Central memory CD4-positive, alpha-beta T cell (primary cell): ENCODE data around the gene LIMCH1.

Source experiments
- DNase-seq: peaks from one replicate; pipeline ENCODE4 v3.0.0; 2022

The LIMCH1 gene

GRCh38 chr4:41530741-41531140, 7.2 kb upstream of the LIMCH1 start:
- DNase-seq: no peak

- no peak for DNase-seq
These were observed 5.6 kb upstream of the LIMCH1 start for GRCh38 chr4:41532336-41532735.

- DNase-seq: no peak
These were observed 5.1 kb upstream of the LIMCH1 start for GRCh38 chr4:41532882-41533281.

DNA sequence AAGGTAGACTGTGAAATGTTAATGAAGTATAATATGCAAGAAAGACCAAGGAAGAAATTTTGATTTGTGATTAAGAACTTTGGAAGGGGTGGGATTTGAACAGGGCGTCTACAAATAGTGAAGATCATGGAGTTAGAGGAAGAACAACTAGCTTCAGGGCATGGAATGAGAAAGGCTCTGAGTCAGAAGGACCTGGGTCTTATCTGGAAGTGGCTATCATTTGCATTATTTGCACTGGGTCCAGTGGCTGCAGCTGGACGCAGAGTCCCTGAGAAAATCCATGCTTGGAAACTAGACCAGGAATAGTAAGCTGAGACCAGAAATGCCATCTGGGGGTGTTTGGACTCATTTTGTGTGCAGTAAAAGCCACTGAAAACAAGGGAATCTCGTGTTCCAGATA, 4.3 kb upstream of the LIMCH1 start:
- DNase-seq: no peak

DNA sequence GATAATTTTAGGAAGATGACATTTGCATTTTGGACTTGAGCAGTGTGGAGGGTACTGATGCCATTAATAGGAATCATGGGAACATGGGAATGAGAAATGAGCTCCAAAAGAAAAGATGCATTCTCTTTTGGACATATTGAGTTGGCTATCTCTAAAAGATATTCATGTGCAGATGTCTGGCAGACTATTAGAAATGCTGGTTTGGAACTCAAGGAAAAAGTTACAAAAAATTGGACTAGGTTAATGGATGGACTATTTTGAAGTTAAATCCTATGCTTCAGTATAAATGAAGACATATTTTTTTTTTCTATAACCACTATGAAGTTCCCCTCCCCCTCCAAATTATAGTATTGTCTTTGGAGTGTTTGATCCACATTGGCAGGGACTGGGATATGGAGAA, 3.6 kb upstream of the LIMCH1 start:
- no peak for DNase-seq

DNA sequence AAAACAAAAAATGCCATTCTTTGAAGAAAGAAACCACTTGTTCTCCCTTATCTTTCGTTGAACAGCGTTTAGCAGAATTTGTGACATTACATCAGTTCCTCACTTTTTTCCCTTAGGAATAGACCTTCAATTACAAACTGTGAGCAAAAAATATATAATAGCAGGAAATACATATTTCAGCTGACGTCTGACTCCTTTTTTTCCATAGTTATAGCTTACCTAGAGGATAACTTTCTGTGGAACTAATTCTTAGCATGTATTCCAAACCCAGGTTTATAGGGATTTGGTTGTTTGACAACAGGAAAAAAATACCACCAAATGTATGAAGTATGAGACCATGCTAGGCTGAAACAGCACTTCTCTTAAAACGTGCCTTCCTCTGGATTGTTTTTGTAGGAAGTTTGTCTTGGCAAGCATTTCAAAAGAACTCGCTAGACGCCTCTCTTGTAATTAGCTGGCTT, 2.0 kb upstream of the LIMCH1 start:
- no peak for DNase-seq

DNA sequence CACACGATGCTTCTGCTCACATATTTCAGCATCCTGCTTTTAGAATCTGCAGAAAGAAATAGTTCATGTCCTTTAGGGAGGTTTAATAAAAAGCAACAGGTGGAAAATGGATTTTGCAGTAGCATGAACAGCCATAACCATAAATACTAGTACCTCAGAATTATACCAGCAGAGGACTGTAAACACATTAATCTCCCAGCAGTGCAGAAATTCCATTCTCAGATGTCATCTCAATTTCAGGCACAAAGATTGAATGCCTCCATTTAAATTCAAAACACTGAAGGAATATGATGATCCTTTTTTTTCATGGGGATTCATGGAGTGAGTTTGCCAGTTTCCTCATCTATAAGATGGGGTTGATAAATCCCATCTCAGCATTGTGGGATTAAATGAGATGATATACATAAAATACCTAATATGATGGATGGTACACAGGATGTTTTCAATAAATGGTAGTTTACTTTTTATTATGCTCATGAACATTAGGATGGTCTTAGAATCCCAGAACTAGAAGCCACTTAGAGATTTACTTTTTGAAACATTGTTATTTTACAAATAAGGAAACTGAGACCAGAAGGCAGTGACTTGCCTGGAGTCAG, 566 bp upstream of the LIMCH1 start:
- DNase-seq: no peak

- no peak for DNase-seq
These were observed 1.0 kb downstream of the LIMCH1 start for GRCh38 chr4:41538887-41539498.

DNA sequence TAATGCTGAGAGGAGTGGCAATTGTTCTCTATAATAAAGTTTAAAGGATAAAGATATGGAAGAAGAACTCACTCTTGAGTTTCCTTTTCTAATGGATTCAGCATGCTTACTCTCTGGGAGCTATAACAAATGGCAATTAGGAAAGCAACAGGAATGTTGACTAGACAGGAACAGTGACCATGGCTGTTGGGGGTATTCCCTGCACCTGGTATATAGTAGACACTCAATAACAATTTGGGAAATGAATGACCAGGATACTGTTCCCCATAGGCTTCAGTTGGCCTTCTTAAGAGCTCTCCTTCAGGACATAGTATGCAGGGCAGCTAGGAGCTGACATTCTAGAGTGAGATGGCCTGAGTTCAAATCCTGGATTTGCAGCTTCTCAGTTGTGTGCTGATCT, 1.8 kb downstream of the LIMCH1 start:
- DNase-seq: no peak

DNA sequence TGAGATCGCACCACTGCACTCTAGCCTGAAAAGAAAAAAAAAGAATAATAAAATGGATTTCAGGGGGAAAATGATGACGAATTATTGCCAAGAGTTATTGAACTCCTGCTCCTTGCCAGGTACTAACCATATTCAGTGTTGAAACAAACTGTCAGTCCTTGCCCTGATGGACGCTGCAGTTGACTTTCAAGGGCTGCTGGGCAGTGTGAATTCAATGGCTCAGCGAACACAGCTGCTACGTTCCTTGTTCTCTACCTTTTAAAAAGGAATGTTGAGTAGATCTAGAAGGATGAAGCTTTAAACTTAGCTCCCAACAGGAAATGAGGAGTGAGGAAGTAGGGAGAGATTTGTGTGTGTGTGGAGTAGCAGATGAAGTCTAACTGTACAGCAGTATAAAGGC, 2.7 kb downstream of the LIMCH1 start:
- no peak for DNase-seq

DNA sequence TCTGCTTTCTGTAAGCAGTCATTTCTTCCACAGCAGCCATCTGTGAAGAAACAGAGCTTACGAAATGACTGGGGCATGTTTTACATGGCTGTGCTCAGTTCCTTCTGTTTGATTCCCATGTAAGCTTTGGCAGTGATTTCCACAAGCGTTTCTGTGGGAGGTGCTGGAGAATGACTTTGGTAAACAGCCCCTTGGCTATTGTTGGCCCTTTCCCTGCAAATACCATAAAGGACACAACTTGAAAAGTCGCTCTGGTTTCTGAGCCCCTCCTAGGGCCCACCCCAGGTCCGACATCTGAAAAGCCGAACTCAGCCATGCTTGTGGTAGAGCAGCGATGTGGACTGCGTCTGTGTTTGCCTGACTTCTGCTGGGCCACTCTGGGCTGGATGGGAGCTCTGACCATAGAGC, 3.7 kb downstream of the LIMCH1 start:
- no peak for DNase-seq

- no peak for DNase-seq
These were observed 4.7 kb downstream of the LIMCH1 start for GRCh38 chr4:41542526-41543275.

DNA sequence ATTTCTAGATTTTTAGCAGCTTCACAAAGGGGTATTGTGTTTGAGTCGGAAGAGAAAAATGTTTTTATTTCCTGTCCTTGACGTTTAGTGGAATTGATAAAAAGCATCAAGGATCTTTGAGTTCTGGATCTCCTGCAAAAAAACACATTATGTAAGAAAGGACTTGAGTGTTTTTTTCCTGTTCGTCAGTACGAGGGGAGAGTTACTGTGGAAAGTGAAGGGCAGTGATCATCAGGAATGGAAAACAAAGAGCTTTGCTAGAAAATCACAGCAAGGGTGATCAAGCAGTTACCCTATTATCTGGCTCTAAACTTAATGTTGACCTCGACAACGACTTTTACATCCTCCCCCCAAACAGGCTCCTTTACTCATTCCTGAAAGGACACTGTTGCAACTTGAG, 7.3 kb downstream of the LIMCH1 start:
- no peak for DNase-seq

DNA sequence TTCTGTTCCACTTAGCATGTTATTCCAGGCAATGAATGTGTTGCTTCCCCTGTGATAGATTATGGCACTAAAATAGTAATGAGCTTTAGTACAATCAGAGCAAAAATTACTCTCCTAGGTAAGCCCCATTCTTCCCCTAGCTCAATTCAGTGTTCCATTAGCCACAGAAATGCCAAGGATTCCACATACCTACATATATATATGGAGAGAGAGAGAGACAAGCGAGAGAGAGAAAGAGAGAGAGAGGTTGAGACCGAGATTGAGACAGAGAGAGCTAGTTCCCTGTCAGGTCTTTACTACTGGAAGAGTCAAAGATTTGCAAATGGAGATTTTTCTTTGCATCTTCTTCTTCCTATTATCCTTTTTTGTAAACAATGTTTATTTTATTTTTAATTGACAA, 8.7 kb downstream of the LIMCH1 start:
- DNase-seq: no peak

GRCh38 chr4:41548305-41548880, 10.4 kb downstream of the LIMCH1 start:
- no peak for DNase-seq

GRCh38 chr4:41549478-41549877, 11.5 kb downstream of the LIMCH1 start:
- DNase-seq: no peak

DNA sequence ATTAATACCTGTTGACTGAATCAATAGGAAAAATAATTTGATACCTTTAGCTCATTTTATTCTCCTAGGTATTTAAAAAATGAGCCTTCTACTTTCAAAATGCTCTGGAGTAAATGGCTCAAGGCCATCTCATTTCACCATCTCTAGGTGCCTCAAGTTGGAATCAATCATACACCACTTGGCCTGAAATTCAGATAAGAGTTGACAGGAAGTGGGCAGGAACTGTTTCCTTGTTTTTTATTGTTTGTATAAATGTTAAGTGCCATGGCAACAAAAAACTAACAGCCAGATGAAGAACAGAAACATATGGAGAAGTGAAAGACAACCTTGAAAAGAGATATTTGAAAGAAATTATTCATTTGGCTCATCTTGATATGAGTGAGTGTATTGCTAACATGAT, 12.4 kb downstream of the LIMCH1 start:
- no peak for DNase-seq

GRCh38 chr4:41551536-41551935, 13.6 kb downstream of the LIMCH1 start:
- DNase-seq: no peak

- no peak for DNase-seq
These were observed 16.9 kb downstream of the LIMCH1 start for GRCh38 chr4:41554905-41555304.

DNA sequence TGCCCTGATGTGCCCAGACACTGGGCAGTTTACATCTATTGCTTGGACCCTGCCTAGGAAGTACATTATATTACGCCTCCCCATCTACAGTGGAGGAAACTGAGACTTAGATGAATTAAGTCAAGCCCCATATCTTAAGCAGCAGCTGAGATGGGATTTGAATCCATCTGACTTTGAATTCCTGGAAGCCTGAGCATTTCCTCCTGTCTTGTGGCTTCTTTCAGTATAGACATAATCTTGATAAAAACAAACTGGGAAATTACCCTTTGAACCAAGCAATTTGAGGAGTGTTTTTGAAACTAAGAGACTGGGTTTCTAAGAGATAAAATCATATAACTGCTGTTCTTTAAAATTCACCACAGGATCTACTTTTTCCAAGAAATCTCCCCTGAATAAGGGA, 18.6 kb downstream of the LIMCH1 start:
- DNase-seq: no peak

DNA sequence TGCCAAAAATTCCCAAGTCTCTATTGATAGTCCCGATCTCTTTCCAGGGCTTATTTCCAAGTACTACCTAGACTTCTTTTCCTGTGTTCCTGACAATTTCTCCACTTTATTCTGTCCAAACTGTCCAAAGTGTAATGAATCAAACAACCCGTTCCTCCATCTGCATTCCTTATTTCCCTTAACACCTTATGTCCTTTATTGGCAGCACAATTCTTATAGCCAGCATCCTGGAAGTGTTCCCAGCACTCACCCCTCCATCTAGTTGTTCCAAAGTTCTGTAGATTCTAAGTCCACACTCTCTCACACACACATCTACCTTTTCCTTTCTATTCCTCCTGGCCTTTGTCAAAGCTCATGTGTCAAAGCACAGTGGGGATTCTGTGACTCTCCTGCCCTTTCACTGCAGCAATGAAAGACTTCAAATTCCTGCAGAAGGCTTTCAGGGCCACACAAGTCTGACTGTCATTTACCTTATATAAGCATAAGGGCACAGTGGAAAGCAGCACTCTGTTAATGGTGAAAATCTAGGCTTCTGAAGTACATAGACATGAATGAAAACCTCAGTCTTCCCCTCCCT, 22.1 kb downstream of the LIMCH1 start:
- no peak for DNase-seq

GRCh38 chr4:41561244-41561643, 23.3 kb downstream of the LIMCH1 start:
- DNase-seq: no peak

- no peak for DNase-seq
These were observed 29.2 kb downstream of the LIMCH1 start for GRCh38 chr4:41567186-41567585.

- DNase-seq: no peak
These were observed 30.4 kb downstream of the LIMCH1 start for GRCh38 chr4:41568363-41568762.
